Panc1 (cell line): Measurements from ENCODE around the gene NEK2. TPM values are rescaled to one million over a fixed set of nuclear protein-coding genes. Genes with fewer than 3 reads are reported as not detected.
"Not testable (repeated sequence)": the region's sequence is repeated elsewhere in the genome, so short reads cannot be mapped to it uniquely, and the experiment has no call there.

Source experiments
- ATAC-seq: fragments of 200-7000 bp; cut with Tn5 transposase; 2 replicates; pipeline ENCODE4 v1.9.1; 2020; ENCODE audit warnings: mild to moderate bottlenecking, moderate library complexity
- BruUV-seq: library from RNA; stranded (reverse); fragments of 400-500 nt; replicated peaks from 2 replicates; lab custom pipeline; 2021; lab: Mats Ljungman, UMichigan
- CTCF ChIA-PET: fragments of 300-600 bp; sonication (Branson Sonifier 250); formaldehyde crosslinking; loops from one replicate; lab custom pipeline; 2022; ENCODE audit warnings: antibody characterized with exemption; lab: Charles Lee
- POLR2A ChIA-PET: fragments of 300-600 bp; sonication (Branson Sonifier 250); formaldehyde crosslinking; loops from one replicate; lab custom pipeline; 2022; ENCODE audit warnings: antibody characterized with exemption; lab: Charles Lee
- DNase-seq: peaks from one replicate; pipeline ENCODE4 v3.0.0-alpha.2; 2010; ENCODE audit warnings: low read depth, low spot score
- H3K27ac ChIP-seq: 2 replicates; pipeline ENCODE4 v1.5.1; 2011; ENCODE audit warnings: mild to moderate bottlenecking, low read length, inconsistent platforms
- H3K27me3 ChIP-seq: fragments of 200-500 bp; sonication (Bioruptor generic); 2 replicates; pipeline ENCODE4 v1.6.0; 2014; ENCODE audit warnings: low read length, inconsistent platforms; ENCODE audit not compliant: control insufficient read depth, insufficient read depth
- H3K36me3 ChIP-seq: fragments of 200-500 bp; sonication (Bioruptor generic); 2 replicates; pipeline ENCODE4 v1.5.1; 2014; ENCODE audit warnings: inconsistent platforms, mild to moderate bottlenecking, low read length, moderate library complexity; ENCODE audit not compliant: control insufficient read depth, insufficient read depth
- H3K4me1 ChIP-seq: 2 replicates; pipeline ENCODE4 v1.5.1; 2011; ENCODE audit warnings: inconsistent platforms, mild to moderate bottlenecking, low read length, moderate library complexity; ENCODE audit not compliant: control insufficient read depth, insufficient read depth
- H3K4me3 ChIP-seq, 2 experiments: 2 replicates each; pipeline ENCODE4 v1.5.1; 2011 to 2012; ENCODE audit warnings: low read depth in 2 of 2, low read length in 2 of 2, mild to moderate bottlenecking in 2 of 2, inconsistent platforms in 1 of 2, moderate library complexity in 1 of 2
- H3K9me3 ChIP-seq: fragments of 200-500 bp; sonication (Bioruptor generic); 2 replicates; pipeline ENCODE4 v1.5.1; 2014; ENCODE audit warnings: low read depth, mild to moderate bottlenecking, inconsistent platforms, low read length, moderate library complexity; ENCODE audit not compliant: control insufficient read depth, insufficient read depth
- CTCF ChIP-seq: fragments of 450-650 bp; IDR thresholded peaks from 2 replicates; pipeline ENCODE4 v1.5.1; 2017; ENCODE audit warnings: mild to moderate bottlenecking
- POLR2AphosphoS5 ChIP-seq: IDR thresholded peaks from 2 replicates; pipeline ENCODE4 v1.6.1; 2012; ENCODE audit warnings: mild to moderate bottlenecking, low read depth, low read length, moderate library complexity
- REST ChIP-seq, 2 experiments: IDR thresholded peaks; 2 replicates each; pipeline ENCODE4 v1.6.1; 2011 to 2012; ENCODE audit warnings: low read depth in 2 of 2, control low read depth in 1 of 2, low read length in 1 of 2, mild to moderate bottlenecking in 1 of 2, moderate library complexity in 1 of 2; ENCODE audit not compliant: insufficient read depth in 1 of 2
- SIN3A ChIP-seq: IDR thresholded peaks from 2 replicates; pipeline ENCODE4 v1.6.1; 2012; ENCODE audit warnings: low read depth, mild to moderate bottlenecking, low read length, moderate library complexity, borderline replicate concordance; ENCODE audit not compliant: insufficient read depth
- TCF7L2 ChIP-seq: IDR thresholded peaks from 2 replicates; pipeline ENCODE4 v1.6.1; 2011; ENCODE audit warnings: mild to moderate bottlenecking, low read depth, low read length, inconsistent platforms
- in situ Hi-C: cut with HindIII; loops from 2 replicates; pipeline ENCODE4 v1.10.0; 2016; ENCODE audit warnings: low sequenced_read_pairs, low pct_unique_long_range_greater_than_20kb
- intact Hi-C: fragments of 100-400 bp; cut with micrococcal nuclease; formaldehyde crosslinking; loops from one replicate; pipeline ENCODE4 v1.10.0; 2022; ENCODE audit not compliant: unreplicated experiment
- total RNA-seq: library from RNA; stranded (reverse); gene quantifications from one replicate; pipeline ENCODE4 v1.2.1, GENCODE V29; 2021; ENCODE audit not compliant: unreplicated experiment

Gene NEK2
- total RNA-seq, 1 experiment from 2014 or later: 34.4 TPM

DNA sequence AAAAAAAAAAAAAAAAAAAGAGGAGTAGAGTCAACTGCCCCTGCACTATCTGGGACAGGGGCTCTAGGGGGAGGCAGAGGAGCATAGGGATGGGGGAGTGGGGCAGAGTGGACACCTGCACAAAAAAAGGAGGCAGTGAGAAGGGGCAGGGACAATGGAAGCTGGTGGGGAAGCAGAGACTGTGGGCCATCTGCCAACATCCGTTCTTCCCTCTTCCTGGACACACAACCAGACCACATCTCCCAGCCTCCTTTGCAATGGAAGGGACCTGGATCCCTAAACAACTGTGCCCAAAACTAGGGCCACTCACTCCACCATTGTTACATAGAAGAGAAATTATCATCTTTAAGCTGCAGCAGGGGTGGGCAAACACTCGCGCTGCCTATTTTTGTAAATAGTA, 38.4 kb downstream of the NEK2 start:
- H3K27ac ChIP-seq: no peak overlapping the region; the same call in 1 of the 2 replicates
- BruUV-seq: no TSS peak

DNA sequence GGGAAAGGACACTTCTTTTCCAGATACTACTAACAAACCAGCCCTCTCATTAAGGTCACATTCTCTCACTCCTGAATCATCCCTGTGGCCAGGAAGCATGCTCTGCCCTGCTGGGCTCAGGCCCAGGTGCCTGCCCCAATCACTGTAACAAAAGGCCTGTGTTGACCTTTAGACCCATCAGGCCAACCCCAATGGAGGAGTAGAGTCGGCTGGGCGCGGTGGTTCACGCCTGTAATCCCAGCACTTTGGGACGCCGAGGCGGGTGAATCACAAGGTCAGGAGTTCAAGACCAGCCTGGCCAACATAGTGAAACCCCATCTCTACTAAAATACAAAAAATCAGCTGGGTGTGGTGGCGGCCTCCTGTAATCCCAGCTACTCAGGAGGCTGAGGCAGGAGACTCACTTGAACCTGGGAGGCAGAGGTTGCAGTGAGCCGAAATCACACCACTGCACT, 38.8 kb downstream of the NEK2 start:
- H3K27ac ChIP-seq, BruUV-seq, H3K4me3 ChIP-seq, CTCF ChIA-PET, POLR2A ChIA-PET, H3K27me3 ChIP-seq, DNase-seq, intact Hi-C loops, H3K36me3 ChIP-seq, H3K9me3 ChIP-seq, in situ Hi-C loops: not testable (repeated sequence)
- H3K4me1 ChIP-seq: peaks cover 32% of the 10 kb centered on the region
- peak; percentile 65 for ATAC-seq

More for the DNA sequence above, 38.4 kb downstream of the NEK2 start:
- H3K4me3 ChIP-seq: no peak overlapping the region
- no peak for ATAC-seq
- H3K4me1 ChIP-seq: peaks cover 32% of the 10 kb centered on the region
- ChIA-PET CTCF (no interaction called here), POLR2A (no interaction called here)
- no peak for DNase-seq
- H3K27me3 ChIP-seq: no peaks in the 10 kb centered on the region
- no peaks in the 10 kb centered on the region for H3K36me3 ChIP-seq
- in situ Hi-C loops: no loop called here
- no peak for TF ChIP-seq POLR2AphosphoS5
- no peak for TF ChIP-seq SIN3A
- TF ChIP-seq REST (IDR thresholded peaks at IDR 0.05; ENCODE audit: insufficient read depth in 1 of 2, low read depth in 2 of 2, low read length in 1 of 2): no peak
- TF ChIP-seq CTCF: no peak
- TF ChIP-seq TCF7L2: no peak
- intact Hi-C loops: no loop called here
- H3K9me3 ChIP-seq: no peaks in the 10 kb centered on the region

DNA sequence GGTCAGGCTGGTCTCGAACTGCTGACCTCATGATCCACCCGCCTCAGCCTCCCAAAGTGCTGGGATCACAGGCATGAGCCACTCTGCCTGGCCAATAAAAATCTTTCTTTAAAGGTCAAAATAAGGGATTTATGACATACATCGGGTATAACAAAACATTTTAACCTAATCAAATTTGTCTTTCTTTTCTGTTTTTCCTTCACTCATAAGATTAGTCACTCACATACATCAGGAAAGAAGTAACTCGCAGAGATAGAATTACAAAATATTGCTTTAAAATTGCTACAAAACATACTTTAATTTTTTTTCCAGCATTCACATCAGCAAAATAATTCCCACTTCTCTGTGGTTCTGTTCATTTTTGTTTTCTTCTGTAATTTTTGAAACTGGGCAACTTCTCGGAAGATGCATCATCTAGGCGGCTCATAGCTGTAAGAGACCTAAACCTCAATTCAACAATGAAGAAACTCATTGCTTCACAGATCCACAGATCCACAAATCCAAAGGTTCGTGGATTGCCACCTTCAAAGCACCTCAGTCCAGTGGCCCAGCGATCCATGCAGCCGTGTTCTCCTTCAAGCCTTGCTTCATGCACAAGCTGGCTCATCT, 39.7 kb downstream of the NEK2 start:
- peaks cover 32% of the 10 kb centered on the region for H3K4me1 ChIP-seq
- H3K4me3 ChIP-seq: no peak overlapping the region
- ATAC-seq (no peak), DNase-seq (no peak)
- ChIA-PET CTCF (no interaction called here), POLR2A (no interaction called here)
- no peaks in the 10 kb centered on the region for H3K9me3 ChIP-seq
- TF ChIP-seq TCF7L2: no peak
- no peak for TF ChIP-seq REST (IDR thresholded peaks at IDR 0.05; ENCODE audit: insufficient read depth in 1 of 2, low read depth in 2 of 2, low read length in 1 of 2)
- TF ChIP-seq SIN3A: no peak
- TF ChIP-seq POLR2AphosphoS5: no peak
- TF ChIP-seq CTCF: no peak
- in situ Hi-C loops (no loop called here), intact Hi-C loops (no loop called here)
- BruUV-seq: no TSS peak
- H3K27me3 ChIP-seq: no peaks in the 10 kb centered on the region
- H3K27ac ChIP-seq: 0 out of 2 replicates have a peak overlapping the region, but pooled peaks have one; percentile 42
- no peaks in the 10 kb centered on the region for H3K36me3 ChIP-seq
